GM21717 (cell line): ENCODE measurements around the gene GRK6.
A peak's percentile ranks its signal among the peaks of the same experiment; 100 is the strongest.

Experiments used
- ATAC-seq: cut with Tn5 transposase; IDR thresholded peaks from one replicate; pipeline ENCODE4 v1.9.1; 2021; ENCODE audit warnings: mild to moderate bottlenecking, moderate library complexity; ENCODE audit not compliant: unreplicated experiment

GRK6 gene

GRCh38 chr5:177425196-177425800, 1.2 kb upstream of the GRK6 start:
- no peak for ATAC-seq

- peak; percentile 76 for ATAC-seq
Measured at GRCh38 chr5:177425801-177426565, 493 bp upstream of the GRK6 start.

DNA sequence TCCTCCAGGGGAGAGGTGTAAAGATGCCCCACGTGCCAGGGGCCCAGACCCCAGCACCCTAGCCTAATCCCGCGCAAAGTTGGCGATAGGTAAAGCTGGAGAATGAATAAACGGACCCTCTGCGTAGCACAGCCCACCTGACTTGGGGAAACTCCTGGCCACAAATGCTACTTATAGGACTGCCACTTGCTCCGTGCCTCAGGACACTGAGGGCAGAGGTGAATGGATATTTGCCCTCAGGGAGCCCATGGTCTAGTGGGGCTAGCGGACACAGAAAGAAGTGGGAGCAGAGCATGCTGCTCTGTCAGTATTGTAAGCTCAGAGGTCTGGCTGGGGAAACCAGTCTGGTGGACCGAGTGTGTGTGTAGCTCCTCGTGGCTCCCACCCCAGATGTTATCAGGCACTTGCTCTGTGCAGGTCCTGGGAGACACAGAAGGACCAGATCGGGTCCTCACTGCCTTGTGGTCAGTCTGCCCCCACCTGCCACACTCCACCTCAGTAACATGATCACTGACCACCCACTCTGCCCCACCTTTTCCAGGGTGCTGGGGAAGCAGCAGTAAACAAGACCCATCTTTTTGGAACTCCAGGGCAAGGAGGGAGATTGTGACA, 841 bp downstream of the GRK6 start:
- no peak for ATAC-seq

GRCh38 chr5:177427919-177428573, 1.6 kb downstream of the GRK6 start:
- ATAC-seq: no peak

DNA sequence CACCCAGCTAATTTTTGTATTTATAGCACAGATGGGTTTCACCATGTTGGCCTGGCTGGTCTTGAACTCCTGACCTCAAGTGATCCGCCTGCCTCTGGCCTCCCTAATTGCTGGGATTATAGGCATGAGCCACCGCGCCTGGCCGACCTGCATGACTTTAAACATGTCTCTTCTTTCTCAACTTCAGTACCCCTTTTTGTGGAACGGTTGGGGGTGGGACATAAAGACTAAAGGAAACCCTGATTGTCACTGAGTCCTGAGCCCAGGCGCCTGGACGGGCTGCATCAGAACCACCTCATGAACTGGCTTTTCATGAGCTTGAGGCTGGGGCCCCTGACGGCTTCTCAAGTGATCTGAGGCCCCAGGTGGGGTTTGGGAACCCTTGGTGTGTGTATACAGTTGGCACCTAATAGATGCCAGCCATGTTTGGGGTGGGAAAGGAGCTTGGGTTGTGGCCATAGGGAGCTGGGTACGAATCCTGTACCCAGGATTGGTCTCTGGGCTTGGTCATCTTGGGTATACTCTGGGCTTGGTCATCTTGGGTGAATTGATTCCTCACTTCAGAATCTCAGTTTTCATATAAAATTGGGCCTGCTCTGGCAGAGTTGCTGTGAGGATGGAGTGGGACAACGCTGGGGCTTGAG, 2.2 kb downstream of the GRK6 start:
- ATAC-seq: no peak

GRCh38 chr5:177429248-177430040, 3.0 kb downstream of the GRK6 start:
- no peak for ATAC-seq

DNA sequence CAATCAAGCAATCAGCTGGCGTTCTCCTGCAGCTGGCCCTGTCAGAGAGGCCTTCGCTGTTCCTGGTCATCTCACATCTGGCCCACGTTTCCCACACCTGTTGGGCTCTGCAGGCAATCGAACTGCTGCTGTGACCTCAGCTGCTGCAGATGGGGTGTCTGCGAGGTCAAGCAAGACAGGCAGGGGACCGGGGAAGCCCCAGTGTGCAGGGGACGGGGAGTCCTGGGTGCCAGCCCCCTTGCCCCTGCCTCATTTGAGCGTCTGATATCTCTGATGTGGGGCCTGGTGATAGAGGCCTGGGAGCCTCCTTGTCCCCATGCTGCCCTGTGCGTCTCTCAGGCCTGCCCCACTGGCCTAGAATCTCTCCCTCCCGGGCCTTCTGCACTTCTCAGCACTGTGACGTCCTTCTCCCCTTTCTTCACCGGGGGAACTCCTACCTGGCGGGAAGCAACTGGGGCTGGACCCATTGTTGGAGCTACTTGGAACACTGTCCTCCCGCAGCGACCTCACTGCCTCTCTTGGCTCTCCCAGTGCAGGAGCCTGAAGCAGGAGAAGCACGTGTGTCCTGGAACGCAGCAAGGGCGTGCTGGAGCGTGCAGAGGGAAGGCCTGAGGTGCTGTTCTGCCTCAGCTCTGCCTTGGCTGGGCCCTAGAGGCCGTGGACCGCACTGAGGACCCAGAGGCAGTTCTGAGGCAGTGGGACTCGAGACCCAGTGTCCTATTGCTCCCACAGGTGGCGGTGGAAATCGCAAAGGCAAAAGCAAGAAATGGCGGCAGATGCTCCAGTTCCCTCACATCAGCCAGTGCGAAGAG, 3.9 kb downstream of the GRK6 start:
- ATAC-seq: no peak

GRCh38 chr5:177430972-177431316, 4.5 kb downstream of the GRK6 start:
- ATAC-seq: no peak

- peak; percentile 34 for ATAC-seq
Measured at GRCh38 chr5:177431317-177432142, 5.1 kb downstream of the GRK6 start.

- no peak for ATAC-seq
Measured at GRCh38 chr5:177432143-177432838, 5.8 kb downstream of the GRK6 start.

- no peak for ATAC-seq
Measured at GRCh38 chr5:177432839-177433657, 6.6 kb downstream of the GRK6 start.

DNA sequence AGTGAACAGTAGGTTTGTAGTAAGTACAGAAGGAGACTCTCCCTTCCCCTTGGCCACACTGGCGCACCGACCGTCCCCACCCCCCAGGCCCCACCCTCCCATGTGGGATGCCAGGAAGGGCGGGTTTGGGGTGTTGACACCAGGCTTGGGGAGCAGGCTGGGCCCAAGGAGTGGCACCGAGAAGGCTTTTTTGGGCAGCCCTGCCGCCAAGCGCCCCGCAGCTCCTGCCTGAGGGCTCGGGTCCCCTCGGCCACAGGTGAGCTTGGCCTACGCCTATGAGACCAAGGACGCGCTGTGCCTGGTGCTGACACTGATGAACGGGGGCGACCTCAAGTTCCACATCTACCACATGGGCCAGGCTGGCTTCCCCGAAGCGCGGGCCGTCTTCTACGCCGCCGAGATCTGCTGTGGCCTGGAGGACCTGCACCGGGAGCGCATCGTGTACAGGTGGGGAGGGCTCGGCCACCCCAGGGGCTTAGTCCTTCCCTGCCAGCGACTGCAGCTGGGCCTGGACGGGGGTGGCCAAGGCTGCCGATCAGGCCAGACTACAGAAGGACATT, 7.3 kb downstream of the GRK6 start:
- no peak for ATAC-seq

DNA sequence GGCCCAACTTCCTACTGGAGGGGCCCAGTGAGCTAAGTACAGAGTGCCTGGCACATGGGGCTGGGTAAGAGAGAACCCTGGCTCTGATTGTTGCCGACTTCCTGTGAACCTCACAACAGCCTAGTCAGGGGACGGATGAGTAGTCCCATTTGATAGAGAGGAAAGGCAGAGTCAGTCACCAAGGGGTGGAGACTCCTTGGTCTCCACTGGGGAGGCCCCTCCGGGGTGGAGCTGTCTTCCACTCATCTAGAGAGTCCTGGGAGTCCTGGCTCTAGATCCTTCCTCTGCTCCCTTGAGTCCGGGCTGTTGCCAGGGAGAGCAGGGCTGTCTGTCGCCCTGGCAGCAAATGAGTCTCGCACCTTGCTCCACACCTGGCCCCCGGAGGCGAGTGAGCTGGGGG, 8.0 kb downstream of the GRK6 start:
- ATAC-seq: no peak

- ATAC-seq: no peak
Measured at GRCh38 chr5:177434942-177435738, 8.7 kb downstream of the GRK6 start.

DNA sequence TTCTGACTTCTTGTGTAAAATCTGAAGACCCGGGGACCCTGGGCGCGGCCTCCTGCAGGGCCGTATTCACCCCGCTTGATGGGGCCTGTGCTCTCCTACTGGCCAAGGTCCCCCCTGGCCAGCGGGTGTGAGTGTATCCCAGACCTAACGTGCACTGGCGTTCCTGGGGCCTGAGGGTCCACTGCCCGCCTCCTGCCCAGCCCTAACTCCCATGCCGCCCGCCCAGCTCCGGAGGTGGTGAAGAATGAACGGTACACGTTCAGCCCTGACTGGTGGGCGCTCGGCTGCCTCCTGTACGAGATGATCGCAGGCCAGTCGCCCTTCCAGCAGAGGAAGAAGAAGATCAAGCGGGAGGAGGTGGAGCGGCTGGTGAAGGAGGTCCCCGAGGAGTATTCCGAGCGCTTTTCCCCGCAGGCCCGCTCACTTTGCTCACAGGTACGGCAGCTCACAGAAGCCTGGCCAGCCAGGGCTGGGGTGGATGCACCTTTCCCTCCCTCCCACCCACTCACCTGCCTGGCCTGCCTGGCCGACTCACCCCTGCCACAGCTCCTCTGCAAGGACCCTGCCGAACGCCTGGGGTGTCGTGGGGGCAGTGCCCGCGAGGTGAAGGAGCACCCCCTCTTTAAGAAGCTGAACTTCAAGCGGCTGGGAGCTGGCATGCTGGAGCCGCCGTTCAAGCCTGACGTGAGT, 9.5 kb downstream of the GRK6 start:
- no peak for ATAC-seq

DNA sequence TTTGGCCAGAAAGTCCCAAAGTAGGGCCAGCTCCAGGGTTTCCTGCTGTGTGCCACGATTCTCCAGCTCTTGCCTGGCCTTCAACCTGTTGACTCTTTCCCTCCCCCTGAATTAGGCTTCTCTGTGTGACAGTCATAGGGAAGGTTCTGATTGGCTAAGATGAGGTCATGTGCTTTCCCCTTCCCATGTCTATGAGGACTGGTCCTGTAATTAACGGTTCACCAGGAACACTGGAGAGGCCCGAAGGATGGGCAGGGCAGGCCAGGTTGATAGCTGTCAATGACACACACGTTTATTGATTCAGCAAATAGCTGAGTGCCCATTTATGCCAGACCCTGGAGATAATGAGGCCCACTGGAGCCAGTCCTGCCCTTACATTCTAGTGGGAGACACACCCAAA, 11.1 kb downstream of the GRK6 start:
- no peak for ATAC-seq
